Progenitor cell of endocrine pancreas (in vitro differentiated cells): Measurements from ENCODE around the gene FAU. TPM values are rescaled to one million over a fixed set of nuclear protein-coding genes. Genes with fewer than 3 reads are reported as not detected.

Experiments
- DNase-seq: peaks from one replicate; pipeline ENCODE4 v3.0.0; 2021; ENCODE audit warnings: low spot score; ENCODE audit not compliant: unreplicated experiment
- H3K27ac Mint-ChIP-seq: 2 replicates; pipeline ENCODE4 v1.8.0; 2021; ENCODE audit warnings: mild to moderate bottlenecking, moderate library complexity, mixed read lengths
- H3K27me3 Mint-ChIP-seq: 2 replicates; pipeline ENCODE4 v1.8.0; 2021; ENCODE audit warnings: mixed read lengths
- H3K36me3 Mint-ChIP-seq: 2 replicates; pipeline ENCODE4 v1.8.0; 2022; ENCODE audit warnings: mixed read lengths; ENCODE audit not compliant: insufficient read depth
- H3K4me1 Mint-ChIP-seq: 2 replicates; pipeline ENCODE4 v1.8.0; 2021; ENCODE audit warnings: low read depth, mixed read lengths
- H3K4me3 Mint-ChIP-seq: 2 replicates; pipeline ENCODE4 v1.8.0; 2021; ENCODE audit warnings: low read depth, mild to moderate bottlenecking, moderate library complexity, mixed read lengths
- H3K9me3 Mint-ChIP-seq: 2 replicates; pipeline ENCODE4 v1.8.0; 2021; ENCODE audit warnings: low read depth, mixed read lengths
- CTCF ChIP-seq: fragments of 200-600 bp; sonication (generic); IDR thresholded peaks from one replicate; pipeline ENCODE4 v1.5.0; 2021; ENCODE audit warnings: antibody characterized with exemption, mild to moderate bottlenecking; ENCODE audit not compliant: unreplicated experiment
- total RNA-seq: library from RNA; stranded (reverse); gene quantifications from 2 replicates; pipeline ENCODE4 v1.2.1, GENCODE V29; 2021

Gene FAU
- total RNA-seq, 1 donor from 2014 or later = 607 TPM

GRCh38 chr11:65100674-65101350 is 21.1 kb downstream of the FAU start:
- no peaks in the 10 kb centered on the region for H3K9me3 Mint-ChIP-seq
- TF ChIP-seq CTCF = peak; percentile 24
- no peak overlapping the region for H3K4me3 Mint-ChIP-seq
- no peak for DNase-seq
- peaks cover 3% of the 10 kb centered on the region for H3K4me1 Mint-ChIP-seq
- H3K36me3 Mint-ChIP-seq = peaks cover 4% of the 10 kb centered on the region
- H3K27ac Mint-ChIP-seq = no peak overlapping the region
- no peaks in the 10 kb centered on the region for H3K27me3 Mint-ChIP-seq

- Mint-ChIP-seq H3K36me3 (peaks cover 2% of the 10 kb centered on the region), H3K27ac (peak overlapping the region; percentile 96), H3K4me3 (peak overlapping the region; percentile 95), H3K4me1 (peaks cover 8% of the 10 kb centered on the region), H3K27me3 (no peaks in the 10 kb centered on the region), H3K9me3 (no peaks in the 10 kb centered on the region)
- TF ChIP-seq CTCF = no peak
- no peak for DNase-seq
These were observed 25.0 kb downstream of the FAU start for GRCh38 chr11:65096926-65097325.

GRCh38 chr11:65095974-65096806 is 25.7 kb downstream of the FAU start, which contains the start of gene VPS51:
Gene VPS51 (plus strand): TSS chr11:65096214. CDS start chr11:65096251, 37 bp downstream.
- H3K9me3 Mint-ChIP-seq = no peaks in the 10 kb centered on the region
- no peak for TF ChIP-seq CTCF
- H3K4me3 Mint-ChIP-seq = peak within 1 kb of the TSS; percentile 95

GRCh38 chr11:65095427-65095826 is 26.5 kb downstream of the FAU start:
- Mint-ChIP-seq H3K36me3 (peaks cover 2% of the 10 kb centered on the region), H3K27ac (peak overlapping the region; percentile 99), H3K4me1 (peaks cover 8% of the 10 kb centered on the region), H3K27me3 (no peaks in the 10 kb centered on the region), H3K4me3 (peak overlapping the region; percentile 95), H3K9me3 (no peaks in the 10 kb centered on the region)
- DNase-seq = no peak
- TF ChIP-seq CTCF = no peak

More at GRCh38 chr11:65095974-65096806, 25.7 kb downstream of the FAU start, which contains the start of gene VPS51:
- H3K4me1 Mint-ChIP-seq = peaks cover 8% of the 10 kb centered on the region
- H3K27ac Mint-ChIP-seq = peak within 1 kb of the TSS; percentile 99
- H3K36me3 Mint-ChIP-seq = peaks cover 2% of the 10 kb centered on the region
- peak; percentile 71 for DNase-seq
- H3K27me3 Mint-ChIP-seq = no peaks in the 10 kb centered on the region

- peaks cover 4% of the 10 kb centered on the region for H3K36me3 Mint-ChIP-seq
- H3K9me3 Mint-ChIP-seq = no peaks in the 10 kb centered on the region
These were observed 31.3 kb downstream of the FAU start for GRCh38 chr11:65090628-65091027.

More at GRCh38 chr11:65090628-65091027, 31.3 kb downstream of the FAU start:
- TF ChIP-seq CTCF = no peak
- H3K4me3 Mint-ChIP-seq = no peak overlapping the region
- DNase-seq = no peak
- peaks cover 4% of the 10 kb centered on the region for H3K4me1 Mint-ChIP-seq
- no peak overlapping the region for H3K27ac Mint-ChIP-seq
- H3K27me3 Mint-ChIP-seq = no peaks in the 10 kb centered on the region
